Measurements from ENCODE around the gene STPG2. TPM values are rescaled to one million over a fixed set of nuclear protein-coding genes. Genes with fewer than 3 reads are reported as not detected.

STPG2 gene
- total RNA-seq, 1 donor from 2014 or later, result not detected

DNA sequence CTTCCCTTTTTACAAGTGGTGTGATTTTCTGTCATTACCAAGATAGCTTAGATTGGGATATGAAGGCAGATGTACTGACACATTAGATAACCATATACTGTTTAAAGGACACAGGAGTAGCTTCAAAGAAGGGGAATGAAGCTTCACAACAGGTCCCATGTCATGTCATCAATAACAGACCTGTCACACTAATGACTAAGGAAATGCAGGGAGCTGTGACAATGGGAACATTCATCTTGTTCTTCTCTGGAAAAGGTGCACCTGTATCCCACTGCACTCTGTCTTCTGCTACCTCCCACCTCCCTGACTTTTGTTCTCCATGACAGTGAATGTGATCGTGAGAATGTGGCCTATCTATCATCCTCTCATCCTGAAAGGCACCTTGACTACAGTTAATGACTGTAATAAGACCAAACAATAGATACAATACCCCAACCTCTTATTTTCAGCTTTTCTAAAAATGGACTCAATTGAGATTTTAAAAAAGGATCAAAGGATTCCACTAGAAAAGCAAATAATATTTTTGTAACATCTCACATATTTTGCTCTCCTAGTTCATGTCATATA is 472.5 kb downstream of the STPG2 start:
- Histone ChIP-seq H3K9me3 (replicated peaks) (peaks cover 3% of the 10 kb centered on the region), H3K4me3 (no peak overlapping the region), H3K27ac (replicated peaks) (no peak overlapping the region), H3K36me3 (no peaks in the 10 kb centered on the region), H3K27me3 (ENCODE audit: low read depth) (no peaks in the 10 kb centered on the region), H3K4me1 (no peaks in the 10 kb centered on the region)
- no peak for DNase-seq
- intact Hi-C loops (cut with micrococcal nuclease), result no loop called here
- TF ChIP-seq, protein P1, sequence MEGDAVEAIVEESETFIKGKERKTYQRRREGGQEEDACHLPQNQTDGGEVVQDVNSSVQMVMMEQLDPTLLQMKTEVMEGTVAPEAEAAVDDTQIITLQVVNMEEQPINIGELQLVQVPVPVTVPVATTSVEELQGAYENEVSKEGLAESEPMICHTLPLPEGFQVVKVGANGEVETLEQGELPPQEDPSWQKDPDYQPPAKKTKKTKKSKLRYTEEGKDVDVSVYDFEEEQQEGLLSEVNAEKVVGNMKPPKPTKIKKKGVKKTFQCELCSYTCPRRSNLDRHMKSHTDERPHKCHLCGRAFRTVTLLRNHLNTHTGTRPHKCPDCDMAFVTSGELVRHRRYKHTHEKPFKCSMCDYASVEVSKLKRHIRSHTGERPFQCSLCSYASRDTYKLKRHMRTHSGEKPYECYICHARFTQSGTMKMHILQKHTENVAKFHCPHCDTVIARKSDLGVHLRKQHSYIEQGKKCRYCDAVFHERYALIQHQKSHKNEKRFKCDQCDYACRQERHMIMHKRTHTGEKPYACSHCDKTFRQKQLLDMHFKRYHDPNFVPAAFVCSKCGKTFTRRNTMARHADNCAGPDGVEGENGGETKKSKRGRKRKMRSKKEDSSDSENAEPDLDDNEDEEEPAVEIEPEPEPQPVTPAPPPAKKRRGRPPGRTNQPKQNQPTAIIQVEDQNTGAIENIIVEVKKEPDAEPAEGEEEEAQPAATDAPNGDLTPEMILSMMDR (IDR thresholded peaks at IDR 0.05; ENCODE audit: borderline replicate concordance), result no peak

DNA sequence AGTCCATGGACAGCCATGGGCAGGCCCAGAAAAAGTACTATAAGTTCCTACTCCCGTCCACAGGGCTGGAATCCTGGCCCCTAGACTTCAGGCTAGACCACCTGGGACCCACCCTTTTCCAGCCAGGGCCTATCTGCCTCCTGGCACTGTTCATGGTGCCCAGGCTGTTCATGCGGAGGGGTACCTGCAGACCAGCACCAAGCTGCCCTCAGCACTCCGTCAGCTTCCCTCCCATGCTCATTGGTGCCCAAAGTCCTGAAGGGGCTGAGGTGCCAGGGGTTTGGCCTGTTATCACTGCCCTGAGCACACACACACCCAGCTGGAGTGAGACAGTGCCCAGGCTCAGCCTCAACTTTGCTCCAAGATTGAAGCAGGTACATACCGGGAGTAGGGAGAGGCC is 477.7 kb downstream of the STPG2 start:
- intact Hi-C loops (cut with micrococcal nuclease), result no loop called here
- no peak overlapping the region for H3K4me3 ChIP-seq
- H3K4me1 ChIP-seq, result no peaks in the 10 kb centered on the region
- TF ChIP-seq, protein P1 (IDR thresholded peaks at IDR 0.05; ENCODE audit: borderline replicate concordance), result no peak
- no peaks in the 10 kb centered on the region for H3K27me3 ChIP-seq (ENCODE audit: low read depth)
- DNase-seq, result no peak
- H3K36me3 ChIP-seq, result no peaks in the 10 kb centered on the region
- peaks cover 15% of the 10 kb centered on the region for H3K9me3 ChIP-seq (replicated peaks)
- no peak overlapping the region for H3K27ac ChIP-seq (replicated peaks)

DNA sequence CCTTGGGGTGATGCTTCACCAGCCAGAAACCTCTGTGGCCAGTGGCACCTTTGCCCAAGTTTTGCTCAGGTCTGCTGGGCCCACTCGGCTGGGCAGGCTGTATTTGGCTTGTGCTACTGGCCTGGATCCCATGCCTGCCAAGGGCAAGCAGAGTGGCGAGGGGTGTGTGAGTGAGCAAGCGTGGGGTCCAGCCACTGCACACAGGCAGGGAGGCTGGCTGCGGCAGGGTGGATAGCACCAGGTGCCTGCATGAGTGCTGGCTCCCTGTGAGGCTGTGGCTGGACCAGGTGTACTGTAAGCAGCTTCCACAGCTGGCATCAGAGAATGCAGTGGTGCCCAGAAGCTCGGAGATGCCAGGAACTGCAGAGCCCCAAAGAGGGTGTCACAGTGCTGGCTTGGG is 478.5 kb downstream of the STPG2 start:
- TF ChIP-seq, protein P1 (IDR thresholded peaks at IDR 0.05; ENCODE audit: borderline replicate concordance), result no peak
- H3K36me3 ChIP-seq, result no peaks in the 10 kb centered on the region
- peaks cover 15% of the 10 kb centered on the region for H3K9me3 ChIP-seq (replicated peaks)
- H3K27ac ChIP-seq (replicated peaks), result no peak overlapping the region
- DNase-seq, result no peak
- no peaks in the 10 kb centered on the region for H3K4me1 ChIP-seq
- intact Hi-C loops (cut with micrococcal nuclease), result no loop called here
- no peaks in the 10 kb centered on the region for H3K27me3 ChIP-seq (ENCODE audit: low read depth)
- H3K4me3 ChIP-seq, result no peak overlapping the region

DNA sequence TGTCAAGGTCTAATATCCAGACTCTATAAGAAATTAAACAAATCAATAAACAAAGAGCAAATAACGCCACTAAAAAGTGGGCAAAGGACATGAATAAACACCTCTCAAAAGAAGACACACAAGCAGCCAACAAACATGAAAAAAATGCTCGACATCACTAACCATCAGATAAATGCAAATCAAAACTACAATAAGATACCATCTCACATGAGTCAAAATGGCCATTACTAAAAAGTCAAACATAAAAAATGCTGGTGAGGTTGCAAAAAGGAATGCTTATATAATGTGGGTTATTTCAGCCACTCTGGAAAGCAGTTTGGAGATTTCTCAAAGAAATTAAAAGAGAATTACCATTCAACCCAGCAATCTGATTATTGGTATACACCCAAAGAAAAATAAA is 481.1 kb downstream of the STPG2 start:
- H3K9me3 ChIP-seq (replicated peaks), result peaks cover 15% of the 10 kb centered on the region
- no peak for DNase-seq
- no peaks in the 10 kb centered on the region for H3K4me1 ChIP-seq
- no peaks in the 10 kb centered on the region for H3K27me3 ChIP-seq (ENCODE audit: low read depth)
- no peak overlapping the region for H3K27ac ChIP-seq (replicated peaks)
- TF ChIP-seq, protein P1 (IDR thresholded peaks at IDR 0.05; ENCODE audit: borderline replicate concordance), result no peak
- intact Hi-C loops (cut with micrococcal nuclease), result no loop called here
- no peak overlapping the region for H3K4me3 ChIP-seq
- no peaks in the 10 kb centered on the region for H3K36me3 ChIP-seq

DNA sequence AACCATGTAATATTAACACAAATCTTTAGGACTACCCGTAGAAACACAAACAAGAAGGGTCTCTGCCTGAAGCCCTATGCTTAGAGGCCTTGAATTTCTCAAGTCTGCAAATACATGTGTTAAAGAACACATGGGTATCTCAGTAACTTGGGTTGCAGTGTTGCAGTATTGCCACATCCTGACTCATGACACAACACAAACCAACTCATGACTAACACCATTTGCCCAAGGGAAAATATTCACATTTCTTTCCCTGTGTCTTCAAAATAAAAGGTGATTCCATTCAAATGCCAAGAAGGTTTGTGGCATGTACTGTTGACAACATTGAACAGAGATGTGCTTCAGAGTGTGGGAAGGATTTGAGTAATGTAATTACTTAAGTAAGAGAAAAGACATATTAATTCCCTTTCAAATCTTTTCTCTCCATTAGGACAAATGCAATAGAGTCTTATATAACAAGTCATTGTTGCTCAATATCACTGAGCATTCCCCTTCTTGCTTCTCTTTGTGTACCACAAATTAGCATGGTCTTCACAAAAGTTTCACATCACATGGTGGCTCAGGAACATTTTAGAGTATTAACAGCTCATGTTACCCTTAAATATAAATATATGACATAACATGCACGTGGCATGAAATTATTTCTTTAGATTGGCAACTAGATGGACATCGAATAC is 487.1 kb downstream of the STPG2 start:
- H3K4me1 ChIP-seq, result no peaks in the 10 kb centered on the region
- H3K4me3 ChIP-seq, result no peak overlapping the region
- no peak overlapping the region for H3K27ac ChIP-seq (replicated peaks)
- no peaks in the 10 kb centered on the region for H3K9me3 ChIP-seq (replicated peaks)
- intact Hi-C loops (cut with micrococcal nuclease), result no loop called here
- no peak for DNase-seq
- TF ChIP-seq, protein P1 (IDR thresholded peaks at IDR 0.05; ENCODE audit: borderline replicate concordance), result no peak
- H3K27me3 ChIP-seq (ENCODE audit: low read depth), result no peaks in the 10 kb centered on the region
- H3K36me3 ChIP-seq, result no peaks in the 10 kb centered on the region
